NCI-H2171 (cell line): Measurements from ENCODE around the gene EPM2AIP1.
A peak's percentile ranks its signal among the peaks of the same experiment; 100 is the strongest.
"Not testable (repeated sequence)": the region's sequence is repeated elsewhere in the genome, so short reads cannot be mapped to it uniquely, and the experiment has no call there.

ENCODE experiments used
- DNase-seq: peaks from one replicate; lab custom pipeline; 2025; lab: John Stamatoyannopoulos, UW

The EPM2AIP1 gene

GRCh38 chr3:36993326-36994283, 674 bp upstream of the EPM2AIP1 start, which contains the start of gene MLH1:
Gene MLH1 (plus strand): TSS chr3:36993518. CDS start chr3:36993548, 30 bp downstream.
- DNase-seq, result no peak

- no peak for DNase-seq
Observed at GRCh38 chr3:36991923-36992805, 767 bp downstream of the EPM2AIP1 start.

GRCh38 chr3:36991147-36991546, 1.8 kb downstream of the EPM2AIP1 start:
- no peak for DNase-seq

- DNase-seq, result no peak
Observed at GRCh38 chr3:36989568-36989967, 3.4 kb downstream of the EPM2AIP1 start.

GRCh38 chr3:36989005-36989404, 3.9 kb downstream of the EPM2AIP1 start:
- no peak for DNase-seq

GRCh38 chr3:36988356-36988755, 4.6 kb downstream of the EPM2AIP1 start:
- no peak for DNase-seq

GRCh38 chr3:36981006-36981405, 11.9 kb downstream of the EPM2AIP1 start:
- DNase-seq, result no peak

- DNase-seq, result no peak
Observed at GRCh38 chr3:36973139-36973538, 19.8 kb downstream of the EPM2AIP1 start.

- no peak for DNase-seq
Observed at GRCh38 chr3:36972163-36972562, 20.8 kb downstream of the EPM2AIP1 start.

GRCh38 chr3:36969540-36970432, 23.1 kb downstream of the EPM2AIP1 start:
- peak; percentile 71 for DNase-seq

GRCh38 chr3:36969085-36969484, 23.8 kb downstream of the EPM2AIP1 start:
- no peak for DNase-seq

GRCh38 chr3:36965440-36965839, 27.5 kb downstream of the EPM2AIP1 start:
- no peak for DNase-seq

- no peak for DNase-seq
Observed at GRCh38 chr3:36964817-36965216, 28.1 kb downstream of the EPM2AIP1 start.

GRCh38 chr3:36964331-36964730, 28.6 kb downstream of the EPM2AIP1 start:
- no peak for DNase-seq

GRCh38 chr3:36963008-36963407, 29.9 kb downstream of the EPM2AIP1 start:
- DNase-seq, result not testable (repeated sequence)

- DNase-seq, result no peak
Observed at GRCh38 chr3:36960502-36960901, 32.4 kb downstream of the EPM2AIP1 start.

GRCh38 chr3:36959821-36960220, 33.1 kb downstream of the EPM2AIP1 start:
- no peak for DNase-seq

- DNase-seq, result no peak
Observed at GRCh38 chr3:36957862-36958686, 34.9 kb downstream of the EPM2AIP1 start.

GRCh38 chr3:36957063-36957462, 35.9 kb downstream of the EPM2AIP1 start:
- DNase-seq, result no peak

GRCh38 chr3:36956155-36956554, 36.8 kb downstream of the EPM2AIP1 start:
- DNase-seq, result no peak
